Lung (tissue), 12 donors: ENCODE results near the gene THRA. TPM values are rescaled to one million over a fixed set of nuclear protein-coding genes. Genes with fewer than 3 reads are reported as not detected.

Experiments used
- ATAC-seq: fragments of 200-7000 bp; cut with Tn5 transposase; one replicate; pipeline ENCODE4 v1.9.1; 2020; ENCODE audit warnings: moderate number of reproducible peaks; ENCODE audit not compliant: insufficient read depth, low FRiP score
- DNase-seq, 3 donors: peaks; one replicate each; pipeline ENCODE4 v3.0.0-alpha.2; 2013 to 2017
- H3K27ac ChIP-seq, 2 donors: one replicate each; pipeline ENCODE4 v1.5.1; 2013; ENCODE audit warnings: mild to moderate bottlenecking in 2 of 2, moderate library complexity in 2 of 2, control low read depth in 1 of 2, inconsistent platforms in 1 of 2, low read depth in 1 of 2, low read length in 1 of 2
- H3K27me3 ChIP-seq, 3 donors: one replicate each; pipeline ENCODE4 v1.5.1; 2013; ENCODE audit warnings: low read length in 2 of 3; ENCODE audit not compliant: control insufficient read depth in 3 of 3, insufficient read depth in 3 of 3
- H3K36me3 ChIP-seq, 4 donors: one replicate each; pipeline ENCODE4 v1.5.1; 2013; ENCODE audit warnings: low read length in 4 of 4, mild to moderate bottlenecking in 1 of 4, moderate library complexity in 1 of 4; ENCODE audit not compliant: control insufficient read depth in 4 of 4, insufficient read depth in 4 of 4
- H3K4me1 ChIP-seq, 5 donors: one replicate each; pipeline ENCODE4 v1.5.1; 2013; ENCODE audit warnings: low read length in 5 of 5, mild to moderate bottlenecking in 2 of 5, moderate library complexity in 1 of 5; ENCODE audit not compliant: control insufficient read depth in 5 of 5, insufficient read depth in 5 of 5
- H3K4me3 ChIP-seq: one replicate; pipeline ENCODE4 v1.5.1; 2013; ENCODE audit warnings: mild to moderate bottlenecking, control low read depth, moderate library complexity
- H3K9ac ChIP-seq, 2 donors: one replicate each; pipeline ENCODE4 v1.5.1; 2013; ENCODE audit warnings: low read length in 2 of 2, control low read depth in 1 of 2; ENCODE audit not compliant: insufficient read depth in 1 of 2
- H3K9me3 ChIP-seq, 4 donors: one replicate each; pipeline ENCODE4 v1.5.1; 2013; ENCODE audit warnings: low read length in 3 of 4, mild to moderate bottlenecking in 1 of 4, moderate library complexity in 1 of 4; ENCODE audit not compliant: control insufficient read depth in 4 of 4, insufficient read depth in 3 of 4
- WGBS, 2 donors: extraction: QIAGEN DNeasy Blood & Tissue Kit; methylation state at CpG; one replicate each; pipeline ENCODE4 v1.1.7; 2013; 5-methylcytosine and 5-hydroxymethylcytosine counted together
- polyA plus RNA-seq, 2 donors: library from polyadenylated mRNA; stranded (reverse); fragments of 200-250 nt; gene quantifications; one replicate each; pipeline ENCODE4 v1.2.1, GENCODE V29; 2013
- total RNA-seq, 2 donors: library from RNA; depleted of rRNA in 1 of 2; stranded (reverse); fragments of >200 nt in 1 of 2; gene quantifications; one replicate each; pipeline ENCODE4 v1.2.1, GENCODE V29; 2014 to 2021
- TF ChIP-seq, protein P1 (sequence below): IDR thresholded peaks from 2 replicates; pipeline ENCODE4 v1.5.1; 2012; ENCODE audit warnings: mild to moderate bottlenecking; ENCODE audit errors: control extremely low read depth, extremely low read depth
- donor health status: control.
- donor health status: control.
- donor health status: Bipolar disorder and iron deficiency.
- donor health status: healthy.
- donor health status: DM: yes; HTN: yes; CAD: no.

Gene THRA
- total and polyA plus RNA-seq, 4 donors: 28.5 to 55.9 (median 37.5) TPM

DNA sequence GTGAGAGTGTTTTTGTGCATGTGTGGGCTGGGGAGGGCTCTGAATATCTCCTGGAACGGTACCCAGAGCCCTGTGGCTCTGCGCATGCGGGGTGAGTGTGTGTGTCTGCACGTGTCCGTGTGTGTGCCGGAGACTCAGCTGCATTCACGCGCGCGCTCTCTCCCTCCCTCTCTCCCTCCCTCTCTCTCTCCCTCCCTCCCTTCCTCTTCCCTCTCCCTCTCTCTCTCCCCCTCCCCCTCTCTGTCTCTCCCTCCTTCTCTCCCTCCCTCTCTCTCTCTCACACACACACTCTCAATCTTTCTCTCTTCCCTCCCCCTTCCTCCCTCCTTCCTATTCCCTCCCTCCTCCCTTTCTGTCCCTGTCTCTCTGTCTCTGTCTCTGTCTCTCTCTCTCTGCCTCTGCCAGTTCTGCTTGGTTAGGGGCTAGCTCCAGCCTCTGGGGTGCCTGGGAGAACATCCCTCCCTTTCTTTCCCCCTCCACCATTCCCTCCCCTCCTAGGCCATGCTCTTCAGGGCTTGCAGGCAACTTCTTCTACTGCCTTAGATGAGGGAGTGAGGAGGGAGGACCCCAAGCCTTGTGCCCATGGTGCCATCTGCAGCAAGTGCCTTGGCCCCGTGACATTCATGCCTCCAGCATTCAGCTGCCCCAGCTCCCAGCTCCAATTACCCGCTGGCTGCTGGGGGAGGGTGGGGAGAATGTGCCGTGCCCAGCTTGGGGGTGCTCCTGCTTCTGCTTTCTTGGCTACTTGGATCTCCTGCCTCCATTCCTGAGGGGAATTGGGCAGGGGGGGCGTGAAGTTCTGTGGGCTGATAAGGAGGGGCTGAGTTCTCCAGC lies 6.4 kb downstream of the THRA start:
- 5 to 10% methylated on average over 14 of the region's 14 CpGs for WGBS, 2 donors
- Histone ChIP-seq H3K9ac (peak overlapping the region in 1 of 2 donors; percentile 89), H3K27ac (peak overlapping the region; percentile 73 to 93), H3K4me1 (peaks cover 46 to 87% (median 59%) of the 10 kb centered on the region in 5 donors), H3K9me3 (no peaks in the 10 kb centered on the region), H3K36me3 (peaks cover 0 to 3% (median under 1%) of the 10 kb centered on the region in 4 donors), H3K4me3 (no peak overlapping the region), H3K27me3 (no peaks in the 10 kb centered on the region)
- TF ChIP-seq, protein P1, sequence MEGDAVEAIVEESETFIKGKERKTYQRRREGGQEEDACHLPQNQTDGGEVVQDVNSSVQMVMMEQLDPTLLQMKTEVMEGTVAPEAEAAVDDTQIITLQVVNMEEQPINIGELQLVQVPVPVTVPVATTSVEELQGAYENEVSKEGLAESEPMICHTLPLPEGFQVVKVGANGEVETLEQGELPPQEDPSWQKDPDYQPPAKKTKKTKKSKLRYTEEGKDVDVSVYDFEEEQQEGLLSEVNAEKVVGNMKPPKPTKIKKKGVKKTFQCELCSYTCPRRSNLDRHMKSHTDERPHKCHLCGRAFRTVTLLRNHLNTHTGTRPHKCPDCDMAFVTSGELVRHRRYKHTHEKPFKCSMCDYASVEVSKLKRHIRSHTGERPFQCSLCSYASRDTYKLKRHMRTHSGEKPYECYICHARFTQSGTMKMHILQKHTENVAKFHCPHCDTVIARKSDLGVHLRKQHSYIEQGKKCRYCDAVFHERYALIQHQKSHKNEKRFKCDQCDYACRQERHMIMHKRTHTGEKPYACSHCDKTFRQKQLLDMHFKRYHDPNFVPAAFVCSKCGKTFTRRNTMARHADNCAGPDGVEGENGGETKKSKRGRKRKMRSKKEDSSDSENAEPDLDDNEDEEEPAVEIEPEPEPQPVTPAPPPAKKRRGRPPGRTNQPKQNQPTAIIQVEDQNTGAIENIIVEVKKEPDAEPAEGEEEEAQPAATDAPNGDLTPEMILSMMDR: no peak
- peak; percentile 91 to 97 (median 93) for DNase-seq
- ATAC-seq: no peak

DNA sequence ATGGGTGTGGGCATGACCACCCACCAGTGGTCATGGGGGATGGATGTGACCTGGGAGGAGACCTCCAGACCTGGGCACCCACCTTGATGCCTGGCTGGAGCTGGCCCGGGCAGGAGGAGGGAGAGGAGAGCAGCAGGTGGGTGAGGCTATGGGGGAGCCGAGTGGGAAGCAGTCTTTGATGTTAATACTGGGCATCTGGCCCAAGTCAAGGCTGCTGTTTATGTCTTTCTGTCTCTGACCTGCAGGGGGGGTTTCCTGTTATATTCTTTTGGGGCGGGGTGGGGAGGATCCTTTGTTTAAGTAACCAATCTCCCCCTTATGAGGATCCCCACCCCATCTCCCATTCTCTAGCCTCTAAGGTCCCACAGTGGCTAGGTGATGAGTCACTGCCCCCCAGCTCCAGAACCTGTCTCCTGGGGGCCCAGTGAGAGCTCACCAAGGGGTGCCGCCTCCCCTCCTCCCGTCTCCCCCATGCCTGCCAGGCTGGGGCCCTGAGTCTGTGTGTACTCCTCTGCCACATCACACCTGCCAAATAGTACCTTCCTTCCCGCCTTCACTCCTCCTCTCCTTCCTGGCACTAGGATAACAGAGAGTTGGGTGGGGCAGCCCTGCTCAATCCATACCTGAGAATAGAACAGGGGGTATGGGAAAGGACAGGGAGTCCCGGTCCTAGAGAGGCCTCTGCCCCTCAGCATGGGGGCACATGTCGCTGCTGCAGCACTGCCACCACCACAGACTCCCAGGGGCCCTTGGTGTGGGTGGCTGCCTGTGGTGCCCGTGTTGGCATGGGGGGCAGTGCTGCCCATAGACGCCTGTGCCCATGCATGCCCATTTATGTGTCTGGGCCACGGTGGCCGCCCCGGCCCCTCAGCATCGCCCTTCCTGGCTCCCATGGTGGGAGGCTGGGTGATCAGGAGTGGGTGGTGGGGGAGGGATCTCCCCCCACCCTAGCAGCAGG lies 7.3 kb downstream of the THRA start:
- peak; percentile 70 to 86 (median 76) for DNase-seq
- H3K9ac ChIP-seq: peak overlapping the region in 1 of 2 donors; percentile 6
- 21 to 22% methylated on average over 14 of the region's 14 CpGs for whole genome bisulfite sequencing, 2 donors
- peak overlapping the region; percentile 45 to 93 for H3K27ac ChIP-seq
- peaks cover 0 to 10% (median 7%) of the 10 kb centered on the region in 4 donors for H3K36me3 ChIP-seq
- ATAC-seq: no peak
- TF ChIP-seq, protein P1: no peak
- H3K27me3 ChIP-seq: no peaks in the 10 kb centered on the region
- H3K4me1 ChIP-seq: peaks cover 38 to 84% (median 58%) of the 10 kb centered on the region in 5 donors
- H3K4me3 ChIP-seq: no peak overlapping the region
- no peaks in the 10 kb centered on the region for H3K9me3 ChIP-seq

DNA sequence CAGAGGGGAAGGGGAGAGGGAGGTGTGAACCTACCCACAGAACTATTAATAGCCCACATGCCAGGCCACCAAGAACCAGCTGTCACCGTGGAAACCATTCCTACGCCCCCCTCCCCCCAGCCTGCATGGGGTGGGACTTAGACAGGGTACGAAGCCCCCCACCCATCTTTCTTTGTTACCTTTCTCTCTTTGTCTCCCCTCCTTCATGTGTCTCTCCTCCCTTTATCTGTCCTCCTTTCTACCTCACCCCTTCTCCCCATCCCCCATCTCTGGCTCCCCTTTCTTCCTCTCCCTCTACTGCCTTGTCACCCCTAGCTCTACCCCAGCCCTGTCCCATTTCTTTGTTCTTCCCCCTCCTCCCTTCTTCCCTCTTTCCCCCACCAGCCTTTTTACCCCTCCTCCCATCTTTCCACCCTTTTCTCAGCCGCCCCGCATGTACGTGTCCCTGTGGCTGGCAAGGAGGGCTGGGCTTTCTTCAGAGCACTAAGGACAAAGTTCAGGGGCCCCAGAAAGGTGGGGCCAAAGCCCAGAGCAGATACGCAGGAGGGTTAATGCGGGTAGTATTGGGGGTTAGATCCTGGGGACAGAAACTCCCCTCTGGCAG lies 8.0 kb downstream of the THRA start:
- TF ChIP-seq, protein P1: no peak
- H3K27me3 ChIP-seq: no peaks in the 10 kb centered on the region
- H3K9me3 ChIP-seq: no peaks in the 10 kb centered on the region
- ATAC-seq (no peak), DNase-seq (peak in 2 of 3 donors; percentile 34 to 51)
- 17 to 27% methylated on average over 8 of the region's 8 CpGs for WGBS, 2 donors
- peak overlapping the region; percentile 45 to 93 for H3K27ac ChIP-seq
- H3K36me3 ChIP-seq: peaks cover 0 to 14% (median 9%) of the 10 kb centered on the region in 4 donors
- peaks cover 38 to 85% (median 61%) of the 10 kb centered on the region in 5 donors for H3K4me1 ChIP-seq
- peak overlapping the region in 1 of 2 donors; percentile 6 for H3K9ac ChIP-seq
- no peak overlapping the region for H3K4me3 ChIP-seq
